Mucosa of descending colon (tissue), 3 donors: ENCODE results near the gene NAA40. TPM values are rescaled to one million over a fixed set of nuclear protein-coding genes. Genes with fewer than 3 reads are reported as not detected.
A peak's percentile ranks its signal among the peaks of the same experiment; 100 is the strongest.

ENCODE experiments used
- ATAC-seq: fragments of 200-7000 bp; cut with Tn5 transposase; one replicate; pipeline ENCODE4 v1.9.1; 2020; ENCODE audit warnings: mild to moderate bottlenecking, moderate library complexity
- DNase-seq, 3 donors: peaks; one replicate each; pipeline ENCODE4 v3.0.0-alpha.2; 2020
- H3K36me3 ChIP-seq: fragments of 200-600 bp; one replicate; pipeline ENCODE4 v1.8.0; 2021; ENCODE audit warnings: low read depth, mild to moderate bottlenecking
- H3K4me1 ChIP-seq: fragments of 200-600 bp; one replicate; pipeline ENCODE4 v1.8.0; 2021; ENCODE audit warnings: low read depth, mild to moderate bottlenecking
- H3K4me3 ChIP-seq: fragments of 200-600 bp; one replicate; pipeline ENCODE4 v1.8.0; 2021; ENCODE audit warnings: mild to moderate bottlenecking
- H3K9me3 ChIP-seq: fragments of 200-600 bp; one replicate; pipeline ENCODE4 v1.8.0; 2021; ENCODE audit warnings: mild to moderate bottlenecking
- CTCF ChIP-seq: fragments of 200-600 bp; IDR thresholded peaks from one replicate; pipeline ENCODE4 v1.8.0; 2022; ENCODE audit warnings: antibody characterized with exemption, mild to moderate bottlenecking
- intact Hi-C, 2 donors: fragments of 100-400 bp; cut with DNase I in 1 of 2; cut with micrococcal nuclease in 1 of 2; formaldehyde crosslinking; loops; one replicate each; pipeline versions ENCODE4 v1.11.0 to v1.11.1; 2022; cut with DNase I, micrococcal nuclease
- total RNA-seq, 3 donors: library from RNA; stranded (reverse); fragmentation: NEBNext Ultra II Directional in 2 of 3; extraction: Animal tissue kit (Norgen Biotek cat#: 25700) in 2 of 3; gene quantifications; one replicate each; pipeline versions ENCODE4 v1.2.1 to v1.2.4, GENCODE V29; 2021 to 2023
- donor health status: DM: no; HTN: no; CAD: no; lungs with moderate emphysema.
- donor health status: DM: no; HTN: no; CAD: no.
- donor health status: DM: no; HTN: yes; CAD: no.

The NAA40 gene
- total RNA-seq, 3 donors from 2014 or later, result 18.7 to 43.6 (median 23.4) TPM

GRCh38 chr11:63912678-63913077 lies 26.1 kb upstream of the NAA40 start:
- intact Hi-C loops, result no loop called here

GRCh38 chr11:63913866-63914830 lies 24.7 kb upstream of the NAA40 start:
- TF ChIP-seq CTCF, result no peak
- ATAC-seq (no peak), DNase-seq (no peak)
- intact Hi-C loops, result no loop called here
- Histone ChIP-seq H3K36me3 (no peaks in the 10 kb centered on the region), H3K4me1 (peaks cover 31% of the 10 kb centered on the region), H3K4me3 (no peak overlapping the region), H3K9me3 (no peaks in the 10 kb centered on the region)

More at GRCh38 chr11:63912678-63913077, 26.1 kb upstream of the NAA40 start:
- no peak for ATAC-seq
- H3K9me3 ChIP-seq, result no peaks in the 10 kb centered on the region
- H3K36me3 ChIP-seq, result peaks cover 4% of the 10 kb centered on the region
- H3K4me1 ChIP-seq, result peaks cover 17% of the 10 kb centered on the region
- H3K4me3 ChIP-seq, result no peak overlapping the region
- DNase-seq, result no peak
- TF ChIP-seq CTCF, result no peak

- DNase-seq (no peak), ATAC-seq (no peak)
- Histone ChIP-seq H3K4me1 (peaks cover 39% of the 10 kb centered on the region), H3K9me3 (no peaks in the 10 kb centered on the region), H3K4me3 (no peak overlapping the region), H3K36me3 (no peaks in the 10 kb centered on the region)
- TF ChIP-seq CTCF, result no peak
- intact Hi-C loops, result no loop called here
Observed at GRCh38 chr11:63914896-63915691, 23.7 kb upstream of the NAA40 start.

- H3K9me3 ChIP-seq, result no peaks in the 10 kb centered on the region
- TF ChIP-seq CTCF, result peak; percentile 62
- H3K4me3 ChIP-seq, result peak overlapping the region; percentile 3
- DNase-seq (peak; percentile 69 to 81 (median 74)), ATAC-seq (no peak)
- H3K4me1 ChIP-seq, result peaks cover 39% of the 10 kb centered on the region
- intact Hi-C loops, result no loop called here
- no peaks in the 10 kb centered on the region for H3K36me3 ChIP-seq
Observed at GRCh38 chr11:63915961-63916836, 22.6 kb upstream of the NAA40 start.
